Right cardiac atrium (tissue), 5 donors: ENCODE results near the gene EXOC2. TPM values are rescaled to one million over a fixed set of nuclear protein-coding genes. Genes with fewer than 3 reads are reported as not detected.

Experiments
- ATAC-seq, 2 donors: fragments of 200-7000 bp; cut with Tn5 transposase; one replicate each; pipeline versions ENCODE4 v1.8.0 to v1.9.1; 2020; ENCODE audit warnings: moderate library complexity in 2 of 2, mild to moderate bottlenecking in 1 of 2
- DNase-seq, 3 donors: peaks; one replicate each; pipeline ENCODE4 v3.0.0-alpha.2; 2020
- H3K27ac ChIP-seq: one replicate; pipeline ENCODE4 v1.5.1; 2013; ENCODE audit warnings: mild to moderate bottlenecking, low read length, control low read depth, moderate library complexity
- H3K27me3 ChIP-seq: one replicate; pipeline ENCODE4 v1.6.1; 2013; ENCODE audit not compliant: control insufficient read depth, insufficient read depth
- H3K4me1 ChIP-seq: one replicate; pipeline ENCODE4 v1.6.1; 2013; ENCODE audit warnings: low read length; ENCODE audit not compliant: control insufficient read depth, insufficient read depth
- H3K4me3 ChIP-seq: one replicate; pipeline ENCODE4 v1.5.1; 2013; ENCODE audit warnings: low read length, control low read depth
- H3K9me3 ChIP-seq: one replicate; pipeline ENCODE4 v1.6.1; 2013; ENCODE audit warnings: low read length; ENCODE audit not compliant: control insufficient read depth
- WGBS: extraction: QIAGEN DNeasy Blood & Tissue Kit; methylation state at CpG from one replicate; pipeline ENCODE4 v1.1.7; 2013; 5-methylcytosine and 5-hydroxymethylcytosine counted together
- intact Hi-C, 4 donors: fragments of 100-400 bp; cut with DNase I; formaldehyde crosslinking; loops; one replicate each; pipeline versions ENCODE4 v1.11.0 to v1.14.0; 2022 to 2023
- polyA plus RNA-seq: library from polyadenylated mRNA; stranded (reverse); fragments of 200-250 nt; gene quantifications from one replicate; pipeline ENCODE4 v1.2.3, GENCODE V29; 2013
- total RNA-seq, 4 donors: library from RNA; stranded (reverse); fragmentation: NEBNext Ultra II Directional; extraction: Animal tissue kit (Norgen Biotek cat#: 25700); gene quantifications; one replicate each; pipeline ENCODE4 v1.2.1, GENCODE V29; 2021
- donor health status: healthy with polysubstance abuse.
- donor health status: DM: no; HTN: yes; CAD: no.
- donor health status: DM: no; HTN: no; CAD: no.
- donor health status: DM: no; HTN: yes; CAD: no; lungs with severe emphysema.
- donor health status: DM: yes; HTN: yes; CAD: no.

The EXOC2 gene
- total and polyA plus RNA-seq, 5 donors: 7.9 to 17.9 (median 14.3) TPM

DNA sequence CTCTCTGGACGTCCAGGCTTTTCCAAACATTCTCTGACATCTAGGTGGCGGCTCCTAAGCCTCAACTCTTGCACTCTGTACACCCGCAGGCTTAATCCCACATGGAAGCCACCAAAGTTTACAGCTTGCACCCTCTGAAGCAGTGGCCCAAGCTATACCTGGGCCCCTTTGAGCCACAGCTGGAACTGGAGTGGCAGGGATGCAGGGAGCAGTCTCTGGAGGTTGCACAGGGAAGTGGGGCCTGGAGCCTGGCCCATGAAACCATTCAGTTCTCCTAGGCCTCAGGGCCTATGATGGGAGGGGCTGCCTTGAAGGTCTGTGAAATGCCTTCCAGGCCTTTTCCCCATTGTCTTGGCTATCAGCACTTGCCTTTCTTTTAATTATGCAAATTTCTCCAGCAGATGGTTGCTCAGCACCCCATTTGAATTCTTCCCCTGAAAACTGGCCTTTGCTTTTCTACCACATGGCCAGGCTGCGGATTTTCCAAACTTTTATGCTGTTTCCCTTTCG lies 236.5 kb downstream of the EXOC2 start:
- Histone ChIP-seq H3K27me3 (no peaks in the 10 kb centered on the region), H3K27ac (no peak overlapping the region), H3K4me1 (no peaks in the 10 kb centered on the region), H3K4me3 (no peak overlapping the region), H3K9me3 (no peaks in the 10 kb centered on the region)
- intact Hi-C loops: no loop called here
- WGBS: 85% methylated on average over 5 of the region's 5 CpGs
- no peak for ATAC-seq
- no peak for DNase-seq

DNA sequence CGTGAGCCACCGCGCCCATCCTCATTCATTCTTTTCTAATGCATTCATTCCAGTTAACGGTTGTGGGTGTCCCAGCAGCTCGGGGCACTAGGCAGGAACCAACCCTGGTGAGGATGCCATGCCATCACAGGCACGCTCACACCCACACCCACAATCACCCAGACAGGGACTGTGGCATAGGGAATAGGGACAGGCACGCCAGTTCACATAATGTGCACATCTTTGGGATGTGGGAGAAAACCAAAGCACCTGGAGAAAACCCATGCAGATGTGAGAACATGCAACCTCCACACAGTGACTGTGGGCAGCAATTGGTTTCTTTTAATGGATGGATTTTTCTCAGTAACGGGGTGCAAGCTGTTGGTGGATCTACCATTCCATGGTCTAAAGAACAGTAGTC lies 237.1 kb downstream of the EXOC2 start:
- Histone ChIP-seq H3K4me3 (no peak overlapping the region), H3K27ac (no peak overlapping the region), H3K27me3 (no peaks in the 10 kb centered on the region), H3K9me3 (no peaks in the 10 kb centered on the region), H3K4me1 (no peaks in the 10 kb centered on the region)
- intact Hi-C loops: no loop called here
- DNase-seq: no peak
- no peak for ATAC-seq
- WGBS: 90% methylated on average over 8 of the region's 8 CpGs

DNA sequence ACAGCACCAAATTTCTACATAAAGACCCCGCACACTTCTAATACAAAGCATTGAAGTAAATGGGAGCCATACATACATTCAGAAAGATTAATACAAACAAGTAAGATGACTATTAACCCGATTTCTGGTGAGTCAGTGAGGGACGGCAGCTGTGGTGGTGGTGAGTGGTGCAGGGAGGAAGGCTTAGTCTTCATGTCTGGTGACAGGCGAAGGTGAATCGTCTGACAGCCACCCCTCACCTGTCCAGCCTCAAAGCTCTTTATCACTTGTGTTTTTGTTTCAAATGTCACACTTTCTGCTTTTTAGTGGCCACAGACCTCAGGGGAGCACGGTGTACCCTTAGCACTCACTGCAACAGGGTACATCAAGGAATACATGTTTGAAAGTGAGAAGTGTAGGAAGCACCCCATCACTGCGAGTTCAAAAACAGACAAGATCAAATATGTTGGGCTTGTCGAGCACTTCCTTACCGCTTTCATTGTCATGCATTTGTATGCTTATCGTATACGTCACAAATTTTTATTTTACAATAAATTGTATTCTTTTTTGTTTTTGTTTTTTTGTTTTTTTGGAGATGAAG lies 237.8 kb downstream of the EXOC2 start:
- H3K4me3 ChIP-seq: no peak overlapping the region
- no peak for ATAC-seq
- H3K27ac ChIP-seq: no peak overlapping the region
- no peaks in the 10 kb centered on the region for H3K4me1 ChIP-seq
- no peak for DNase-seq
- H3K27me3 ChIP-seq: no peaks in the 10 kb centered on the region
- 90% methylated on average over 11 of the region's 11 CpGs for WGBS
- no peaks in the 10 kb centered on the region for H3K9me3 ChIP-seq
- intact Hi-C loops: no loop called here

DNA sequence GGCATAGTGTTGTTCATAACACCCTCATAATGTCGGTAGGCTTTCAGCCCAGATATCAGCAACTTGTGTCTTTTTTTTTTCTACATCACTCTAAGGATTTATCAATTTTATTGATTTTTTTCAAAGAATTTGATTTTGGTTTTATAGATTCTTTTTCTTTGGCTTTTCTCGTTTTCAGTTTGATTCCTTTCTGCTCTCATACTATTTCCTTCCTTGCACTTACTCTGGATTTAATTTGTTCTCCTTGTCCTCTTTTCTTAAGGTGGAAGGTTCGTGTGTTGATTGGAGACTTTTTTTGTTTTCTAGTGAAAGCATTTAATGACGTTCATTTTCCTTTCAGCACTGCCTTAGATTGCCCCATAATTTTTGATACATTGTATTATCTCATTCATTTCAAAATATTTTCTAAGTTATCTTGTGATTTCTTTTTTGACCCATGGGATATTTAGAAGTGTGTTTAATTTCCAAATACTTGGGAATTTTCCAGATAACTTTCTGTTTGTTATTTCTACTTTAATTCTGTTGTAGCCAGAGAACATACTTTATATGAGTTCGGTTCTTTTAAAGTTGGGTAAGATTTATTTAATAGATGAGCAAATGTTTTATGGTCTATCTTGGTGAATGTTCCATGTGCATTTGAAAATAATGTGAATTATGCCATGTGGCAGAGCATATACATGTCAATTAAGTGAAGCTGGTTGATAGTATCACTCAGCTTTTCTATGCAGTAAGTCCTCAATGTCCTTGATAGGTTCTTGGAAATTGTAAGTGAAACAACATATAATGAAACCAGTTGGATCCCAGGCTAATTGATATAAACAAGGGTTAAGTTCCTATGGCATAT lies 238.6 kb downstream of the EXOC2 start:
- no peaks in the 10 kb centered on the region for H3K9me3 ChIP-seq
- no peaks in the 10 kb centered on the region for H3K27me3 ChIP-seq
- 58% methylated on average over 5 of the region's 5 CpGs for WGBS
- DNase-seq (no peak), ATAC-seq (no peak)
- intact Hi-C loops: no loop called here
- H3K27ac ChIP-seq: no peak overlapping the region
- H3K4me3 ChIP-seq: no peak overlapping the region
- H3K4me1 ChIP-seq: no peaks in the 10 kb centered on the region

DNA sequence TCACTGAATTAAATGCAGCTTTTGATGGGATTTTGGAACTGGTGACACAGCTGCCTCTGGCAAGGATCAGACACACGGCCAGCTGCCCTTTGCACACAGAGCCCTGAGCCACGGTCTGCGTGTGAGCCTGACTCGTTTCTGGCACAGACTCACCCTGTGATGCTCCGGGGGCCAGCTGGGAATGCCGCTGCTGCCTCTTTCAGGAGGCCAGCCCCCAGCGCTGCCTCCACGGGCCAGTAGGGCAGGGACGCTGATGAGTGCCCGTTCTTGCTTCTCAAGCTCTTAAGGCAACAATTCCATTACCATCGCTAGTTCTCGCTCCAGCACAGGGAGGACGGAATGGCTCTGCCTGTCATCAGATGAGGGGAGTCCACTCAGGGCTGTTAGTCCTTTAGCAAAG lies 239.8 kb downstream of the EXOC2 start:
- Histone ChIP-seq H3K9me3 (no peaks in the 10 kb centered on the region), H3K27me3 (no peaks in the 10 kb centered on the region), H3K4me3 (no peak overlapping the region), H3K27ac (no peak overlapping the region), H3K4me1 (no peaks in the 10 kb centered on the region)
- intact Hi-C loops: no loop called here
- 57% methylated on average over 13 of the region's 13 CpGs for WGBS
- peak; percentile 79 to 86 (median 80) for DNase-seq
- ATAC-seq: peak; percentile 71 to 82

DNA sequence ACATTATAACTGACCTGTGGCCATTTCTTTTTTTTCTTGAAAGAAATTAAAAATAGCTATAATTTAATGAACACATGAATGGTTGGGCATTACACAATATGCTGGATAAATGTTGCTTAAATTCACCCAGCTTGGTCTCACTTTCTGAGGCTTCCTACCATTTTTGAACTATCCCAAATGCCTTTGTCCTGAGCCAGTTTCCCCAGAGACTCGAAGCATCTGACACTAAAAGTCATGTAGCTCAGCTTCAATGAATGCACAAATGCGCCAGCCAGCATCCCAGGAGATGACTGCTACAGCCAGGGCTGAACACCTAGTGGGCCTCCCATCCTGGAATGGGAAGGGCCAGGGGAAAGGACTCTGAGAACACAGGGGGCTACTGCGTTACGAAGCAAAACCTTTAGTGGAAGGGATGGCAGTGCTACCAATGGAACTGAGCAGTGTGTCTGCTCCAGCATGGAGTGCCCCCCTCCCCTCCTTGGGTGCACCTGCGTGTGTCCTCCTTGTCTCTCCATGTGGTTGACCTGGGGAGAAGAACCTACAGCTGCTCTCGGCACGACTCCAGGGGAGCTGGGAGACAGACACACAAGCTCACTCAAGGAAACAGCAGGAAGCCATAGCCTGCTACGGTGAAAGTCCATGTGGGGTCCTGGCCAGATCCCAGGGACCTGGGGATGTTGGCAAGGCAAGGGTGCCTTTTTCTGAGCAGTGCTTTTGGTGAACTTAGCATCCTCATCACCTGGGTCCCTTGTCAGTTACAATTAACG lies 240.5 kb downstream of the EXOC2 start:
- Histone ChIP-seq H3K4me3 (no peak overlapping the region), H3K9me3 (no peaks in the 10 kb centered on the region), H3K27me3 (no peaks in the 10 kb centered on the region), H3K27ac (no peak overlapping the region), H3K4me1 (no peaks in the 10 kb centered on the region)
- intact Hi-C loops: no loop called here
- ATAC-seq: no peak
- 78% methylated on average over 9 of the region's 9 CpGs for WGBS
- DNase-seq: no peak

DNA sequence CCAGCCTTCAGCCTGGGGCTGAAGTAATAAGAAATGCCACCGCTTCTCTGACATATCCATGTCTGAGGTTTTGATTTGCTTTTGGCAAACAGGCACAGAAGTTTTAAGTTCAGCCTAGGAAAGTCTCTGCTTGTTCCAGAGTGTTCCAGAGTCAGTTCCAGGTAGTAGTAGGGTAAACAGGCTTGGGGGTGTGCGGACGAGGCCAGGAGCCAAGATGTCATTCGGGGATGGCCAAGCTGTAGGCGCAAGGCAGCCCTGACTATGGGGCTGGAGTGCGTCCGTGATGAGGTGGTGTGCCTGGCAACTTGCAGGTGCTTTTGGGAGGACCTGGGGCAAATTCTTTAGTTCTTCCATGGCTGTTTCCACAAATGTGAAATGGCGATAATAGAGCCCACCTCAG lies 241.1 kb downstream of the EXOC2 start:
- intact Hi-C loops: no loop called here
- no peak overlapping the region for H3K27ac ChIP-seq
- no peak overlapping the region for H3K4me3 ChIP-seq
- no peaks in the 10 kb centered on the region for H3K9me3 ChIP-seq
- ATAC-seq (no peak), DNase-seq (no peak)
- no peaks in the 10 kb centered on the region for H3K4me1 ChIP-seq
- WGBS: 93% methylated on average over 8 of the region's 8 CpGs
- H3K27me3 ChIP-seq: no peaks in the 10 kb centered on the region

DNA sequence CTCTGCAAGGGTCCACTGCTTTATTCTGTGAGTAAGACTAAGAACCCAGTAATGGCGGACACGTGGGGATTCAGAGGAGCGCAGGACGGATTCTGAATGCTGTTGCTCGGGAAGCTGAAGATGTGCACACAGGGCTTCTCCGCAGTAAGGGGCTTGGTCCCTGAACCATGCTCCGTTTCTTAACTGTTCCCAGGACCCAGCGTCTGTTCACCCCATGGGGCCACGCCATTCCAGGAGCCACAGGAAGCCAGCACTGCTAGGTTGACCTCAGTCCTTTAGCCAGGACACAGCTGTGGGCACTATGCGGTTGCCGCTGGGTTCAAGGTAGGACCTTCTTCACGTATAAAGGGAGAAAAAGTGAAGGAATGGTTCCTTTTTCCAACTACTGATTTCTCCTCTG lies 241.6 kb downstream of the EXOC2 start:
- no peaks in the 10 kb centered on the region for H3K9me3 ChIP-seq
- no peak overlapping the region for H3K27ac ChIP-seq
- no peak for DNase-seq
- no peak overlapping the region for H3K4me3 ChIP-seq
- H3K27me3 ChIP-seq: no peaks in the 10 kb centered on the region
- 94% methylated on average over 12 of the region's 12 CpGs for whole genome bisulfite sequencing
- ATAC-seq: no peak
- intact Hi-C loops: no loop called here
- no peaks in the 10 kb centered on the region for H3K4me1 ChIP-seq

DNA sequence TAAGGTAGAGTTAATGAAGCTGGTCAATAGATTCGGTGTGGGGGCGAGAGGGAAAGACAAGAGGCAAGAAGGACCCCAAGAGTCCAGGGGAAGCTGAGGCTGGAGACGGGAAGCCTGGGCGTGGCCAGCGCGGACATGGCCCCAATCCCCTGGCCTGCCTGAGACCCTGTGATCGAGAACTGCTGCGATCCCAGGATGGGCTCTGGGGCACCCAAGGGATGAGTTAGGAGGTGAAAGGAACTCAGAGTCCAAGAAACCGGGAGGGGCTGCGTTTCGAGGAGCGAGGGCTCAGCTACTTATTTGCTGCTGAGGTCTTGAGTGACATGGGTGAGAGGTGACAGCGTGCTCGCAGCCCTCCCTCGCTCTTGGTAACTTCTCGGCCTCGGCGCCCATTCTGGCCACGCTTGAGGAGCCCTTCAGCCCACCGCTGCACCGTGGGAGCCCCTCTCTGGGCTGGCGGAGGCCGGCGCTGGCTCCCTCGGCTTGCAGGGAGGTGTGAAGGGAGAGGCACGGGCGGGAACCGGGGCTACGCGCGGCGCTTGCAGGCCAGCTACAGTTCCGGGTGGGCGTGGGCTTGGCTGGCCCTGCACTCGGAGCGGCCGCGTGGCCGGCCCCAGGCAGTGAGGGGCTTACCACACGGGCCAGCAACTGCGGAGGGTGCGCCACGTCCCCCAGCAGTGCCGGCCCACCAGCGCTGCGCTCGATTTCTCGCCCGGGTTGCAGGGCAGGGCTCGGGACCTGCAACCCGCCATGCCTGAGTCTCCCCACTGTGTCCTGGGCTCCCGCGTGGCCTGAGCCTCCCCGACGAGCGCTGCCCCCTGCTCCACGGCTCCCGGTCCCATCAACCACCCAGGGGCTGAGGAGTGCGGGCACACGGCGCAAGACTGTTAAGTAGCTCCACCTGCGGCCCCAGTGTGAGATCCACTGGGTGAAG lies 243.2 kb downstream of the EXOC2 start:
- H3K27ac ChIP-seq: no peak overlapping the region
- DNase-seq (no peak), ATAC-seq (no peak)
- intact Hi-C loops: no loop called here
- H3K4me3 ChIP-seq: no peak overlapping the region
- WGBS: 92% methylated on average over 62 of the region's 62 CpGs
- H3K9me3 ChIP-seq: no peaks in the 10 kb centered on the region
- no peaks in the 10 kb centered on the region for H3K27me3 ChIP-seq
- H3K4me1 ChIP-seq: no peaks in the 10 kb centered on the region

DNA sequence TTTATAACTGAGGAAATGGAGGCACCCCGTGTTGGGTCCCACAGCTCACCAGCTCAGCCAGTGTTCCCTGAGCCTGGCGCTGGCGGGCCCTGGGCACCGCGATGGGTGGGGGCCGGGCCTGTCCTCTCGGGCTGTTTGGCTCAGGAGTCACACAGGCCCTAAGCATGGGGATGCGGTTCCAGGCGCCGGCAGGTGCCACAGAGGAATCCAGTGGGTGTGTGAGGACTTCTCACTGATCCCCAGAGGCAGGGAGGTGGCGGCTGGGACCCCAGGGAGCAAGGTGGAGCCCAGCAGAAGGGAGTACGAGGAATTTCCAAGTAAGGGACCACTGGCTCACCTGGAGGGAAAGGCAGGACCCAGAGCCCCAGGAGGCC lies 243.9 kb downstream of the EXOC2 start:
- no peak for DNase-seq
- H3K27ac ChIP-seq: no peak overlapping the region
- ATAC-seq: no peak
- intact Hi-C loops: no loop called here
- H3K9me3 ChIP-seq: no peaks in the 10 kb centered on the region
- no peaks in the 10 kb centered on the region for H3K4me1 ChIP-seq
- 84% methylated on average over 12 of the region's 12 CpGs for WGBS
- no peaks in the 10 kb centered on the region for H3K27me3 ChIP-seq
- H3K4me3 ChIP-seq: no peak overlapping the region
